Measurements from ENCODE around the gene TPRG1.
A peak's percentile ranks its signal among the peaks of the same experiment; 100 is the strongest.

TPRG1 gene

GRCh38 chr3:189143771-189144170, 28.0 kb upstream of the TPRG1 start:
- H3K9me3 ChIP-seq (ENCODE audit: control insufficient read depth, low read length): no peaks in the 10 kb centered on the region
- H2BK120ac ChIP-seq (ENCODE audit: low read depth, low read length): no peak overlapping the region
- H3K4me3 ChIP-seq (ENCODE audit: insufficient read depth in 1 of 2, low read depth in 1 of 2, low read length in 2 of 2): no peak overlapping the region
- H3K79me1 ChIP-seq (replicated peaks; ENCODE audit: low read length, poor library complexity, severe bottlenecking): no peaks in the 10 kb centered on the region
- H3K36me3 ChIP-seq (ENCODE audit: control insufficient read depth in 1 of 2, insufficient read depth in 2 of 2, low read depth in 1 of 2, low read length in 2 of 2): no peaks in the 10 kb centered on the region
- WGBS: 89% methylated on average over 2 of the region's 3 CpGs
- H4K91ac ChIP-seq (ENCODE audit: low read length): no peak overlapping the region
- no peak overlapping the region for H3K18ac ChIP-seq (ENCODE audit: low read depth in 1 of 2, low read length in 2 of 2)
- no peak overlapping the region for H3K14ac ChIP-seq (ENCODE audit: low read length in 2 of 2)
- no peak overlapping the region for H2AFZ ChIP-seq (ENCODE audit: low read depth, low read length)
- H3K23ac ChIP-seq (ENCODE audit: low read length in 2 of 2): no peak overlapping the region
- no peak overlapping the region for H2BK12ac ChIP-seq (ENCODE audit: low read length in 2 of 2)
- no peaks in the 10 kb centered on the region for H3K4me1 ChIP-seq (ENCODE audit: control insufficient read depth, insufficient read depth, low read depth, low read length)
- H3K4ac ChIP-seq (ENCODE audit: low read depth in 1 of 2, low read length in 2 of 2): no peak overlapping the region
- H3K9ac ChIP-seq (ENCODE audit: low read length): no peak overlapping the region
- no peak overlapping the region for H4K8ac ChIP-seq (ENCODE audit: low read length)
- no peak overlapping the region for H3K27ac ChIP-seq (ENCODE audit: low read length, poor library complexity, severe bottlenecking)
- H3K4me2 ChIP-seq (ENCODE audit: low read length, poor library complexity, severe bottlenecking): no peak overlapping the region
- no peak overlapping the region for H2BK5ac ChIP-seq (ENCODE audit: low read depth, low read length, poor library complexity, severe bottlenecking)
- H2BK15ac ChIP-seq (ENCODE audit: low read depth, poor library complexity, severe bottlenecking): no peak overlapping the region
- DNase-seq: no peak
- H3K27me3 ChIP-seq (ENCODE audit: control insufficient read depth in 1 of 2, insufficient read depth in 1 of 2, low read length in 2 of 2): no peaks in the 10 kb centered on the region
- no peak overlapping the region for H2AK5ac ChIP-seq (ENCODE audit: low read length, severe bottlenecking)

GRCh38 chr3:189144645-189145044, 27.1 kb upstream of the TPRG1 start:
- Histone ChIP-seq H3K9ac (ENCODE audit: low read length) (no peak overlapping the region), H3K23ac (ENCODE audit: low read length in 2 of 2) (no peak overlapping the region), H3K27me3 (ENCODE audit: control insufficient read depth in 1 of 2, insufficient read depth in 1 of 2, low read length in 2 of 2) (no peaks in the 10 kb centered on the region), H3K9me3 (ENCODE audit: control insufficient read depth, low read length) (no peaks in the 10 kb centered on the region), H2AK5ac (ENCODE audit: low read length, severe bottlenecking) (no peak overlapping the region), H3K4ac (ENCODE audit: low read depth in 1 of 2, low read length in 2 of 2) (no peak overlapping the region), H3K79me1 (replicated peaks; ENCODE audit: low read length, poor library complexity, severe bottlenecking) (no peaks in the 10 kb centered on the region), H3K27ac (ENCODE audit: low read length, poor library complexity, severe bottlenecking) (no peak overlapping the region), H4K91ac (ENCODE audit: low read length) (no peak overlapping the region), H3K36me3 (ENCODE audit: control insufficient read depth in 1 of 2, insufficient read depth in 2 of 2, low read depth in 1 of 2, low read length in 2 of 2) (no peaks in the 10 kb centered on the region), H3K14ac (ENCODE audit: low read length in 2 of 2) (no peak overlapping the region), H2BK15ac (ENCODE audit: low read depth, poor library complexity, severe bottlenecking) (no peak overlapping the region), H4K8ac (ENCODE audit: low read length) (no peak overlapping the region), H3K4me2 (ENCODE audit: low read length, poor library complexity, severe bottlenecking) (no peak overlapping the region), H2BK120ac (ENCODE audit: low read depth, low read length) (no peak overlapping the region), H3K18ac (ENCODE audit: low read depth in 1 of 2, low read length in 2 of 2) (no peak overlapping the region), H3K4me3 (ENCODE audit: insufficient read depth in 1 of 2, low read depth in 1 of 2, low read length in 2 of 2) (no peak overlapping the region), H3K4me1 (ENCODE audit: control insufficient read depth, insufficient read depth, low read depth, low read length) (no peaks in the 10 kb centered on the region), H2BK5ac (ENCODE audit: low read depth, low read length, poor library complexity, severe bottlenecking) (no peak overlapping the region), H2AFZ (ENCODE audit: low read depth, low read length) (no peak overlapping the region), H2BK12ac (ENCODE audit: low read length in 2 of 2) (no peak overlapping the region)
- DNase-seq: peak; percentile 15
- 80% methylated on average over 5 of the region's 5 CpGs for WGBS

GRCh38 chr3:189146848-189147247, 24.9 kb upstream of the TPRG1 start:
- H2BK120ac ChIP-seq (ENCODE audit: low read depth, low read length): no peak overlapping the region
- no peak overlapping the region for H2BK5ac ChIP-seq (ENCODE audit: low read depth, low read length, poor library complexity, severe bottlenecking)
- H2BK15ac ChIP-seq (ENCODE audit: low read depth, poor library complexity, severe bottlenecking): no peak overlapping the region
- no peak overlapping the region for H3K23ac ChIP-seq (ENCODE audit: low read length in 2 of 2)
- no peaks in the 10 kb centered on the region for H3K9me3 ChIP-seq (ENCODE audit: control insufficient read depth, low read length)
- no peak overlapping the region for H3K14ac ChIP-seq (ENCODE audit: low read length in 2 of 2)
- H2AFZ ChIP-seq (ENCODE audit: low read depth, low read length): no peak overlapping the region
- no peak overlapping the region for H2BK12ac ChIP-seq (ENCODE audit: low read length in 2 of 2)
- no peak overlapping the region for H3K27ac ChIP-seq (ENCODE audit: low read length, poor library complexity, severe bottlenecking)
- H3K79me1 ChIP-seq (replicated peaks; ENCODE audit: low read length, poor library complexity, severe bottlenecking): no peaks in the 10 kb centered on the region
- no peak overlapping the region for H3K4me3 ChIP-seq (ENCODE audit: insufficient read depth in 1 of 2, low read depth in 1 of 2, low read length in 2 of 2)
- H3K27me3 ChIP-seq (ENCODE audit: control insufficient read depth in 1 of 2, insufficient read depth in 1 of 2, low read length in 2 of 2): no peaks in the 10 kb centered on the region
- no peak overlapping the region for H4K91ac ChIP-seq (ENCODE audit: low read length)
- WGBS: no CpG with 5 or more reads among the region's 2 CpGs
- H3K4me1 ChIP-seq (ENCODE audit: control insufficient read depth, insufficient read depth, low read depth, low read length): no peaks in the 10 kb centered on the region
- H4K8ac ChIP-seq (ENCODE audit: low read length): no peak overlapping the region
- H3K9ac ChIP-seq (ENCODE audit: low read length): peak overlapping the region; percentile 10
- DNase-seq: no peak
- no peak overlapping the region for H3K4me2 ChIP-seq (ENCODE audit: low read length, poor library complexity, severe bottlenecking)
- no peak overlapping the region for H3K4ac ChIP-seq (ENCODE audit: low read depth in 1 of 2, low read length in 2 of 2)
- H3K18ac ChIP-seq (ENCODE audit: low read depth in 1 of 2, low read length in 2 of 2): no peak overlapping the region
- H2AK5ac ChIP-seq (ENCODE audit: low read length, severe bottlenecking): no peak overlapping the region
- peaks cover 0 to 4% of the 10 kb centered on the region in 2 experiments for H3K36me3 ChIP-seq (ENCODE audit: control insufficient read depth in 1 of 2, insufficient read depth in 2 of 2, low read depth in 1 of 2, low read length in 2 of 2)

GRCh38 chr3:189148081-189148507, 23.7 kb upstream of the TPRG1 start:
- peaks cover 0 to 4% of the 10 kb centered on the region in 2 experiments for H3K36me3 ChIP-seq (ENCODE audit: control insufficient read depth in 1 of 2, insufficient read depth in 2 of 2, low read depth in 1 of 2, low read length in 2 of 2)
- no peaks in the 10 kb centered on the region for H3K27me3 ChIP-seq (ENCODE audit: control insufficient read depth in 1 of 2, insufficient read depth in 1 of 2, low read length in 2 of 2)
- H3K9me3 ChIP-seq (ENCODE audit: control insufficient read depth, low read length): no peaks in the 10 kb centered on the region
- H2AK5ac ChIP-seq (ENCODE audit: low read length, severe bottlenecking): no peak overlapping the region
- no peak overlapping the region for H2BK12ac ChIP-seq (ENCODE audit: low read length in 2 of 2)
- no peaks in the 10 kb centered on the region for H3K79me1 ChIP-seq (replicated peaks; ENCODE audit: low read length, poor library complexity, severe bottlenecking)
- no peak overlapping the region for H4K91ac ChIP-seq (ENCODE audit: low read length)
- H3K4ac ChIP-seq (ENCODE audit: low read depth in 1 of 2, low read length in 2 of 2): no peak overlapping the region
- no peak overlapping the region for H3K18ac ChIP-seq (ENCODE audit: low read depth in 1 of 2, low read length in 2 of 2)
- no peak overlapping the region for H2BK120ac ChIP-seq (ENCODE audit: low read depth, low read length)
- DNase-seq: peak; percentile 69
- H4K8ac ChIP-seq (ENCODE audit: low read length): no peak overlapping the region
- no peak overlapping the region for H2BK5ac ChIP-seq (ENCODE audit: low read depth, low read length, poor library complexity, severe bottlenecking)
- no peak overlapping the region for H3K4me3 ChIP-seq (ENCODE audit: insufficient read depth in 1 of 2, low read depth in 1 of 2, low read length in 2 of 2)
- H3K4me1 ChIP-seq (ENCODE audit: control insufficient read depth, insufficient read depth, low read depth, low read length): no peaks in the 10 kb centered on the region
- no peak overlapping the region for H3K27ac ChIP-seq (ENCODE audit: low read length, poor library complexity, severe bottlenecking)
- H3K9ac ChIP-seq (ENCODE audit: low read length): peak overlapping the region; percentile 10
- no peak overlapping the region for H2AFZ ChIP-seq (ENCODE audit: low read depth, low read length)
- H3K14ac ChIP-seq (ENCODE audit: low read length in 2 of 2): no peak overlapping the region
- 44% methylated on average over 5 of the region's 6 CpGs for WGBS
- no peak overlapping the region for H2BK15ac ChIP-seq (ENCODE audit: low read depth, poor library complexity, severe bottlenecking)
- H3K23ac ChIP-seq (ENCODE audit: low read length in 2 of 2): no peak overlapping the region
- H3K4me2 ChIP-seq (ENCODE audit: low read length, poor library complexity, severe bottlenecking): no peak overlapping the region

Measured in mesenchymal stem cell (in vitro differentiated cells and primary cell).